Measurements from ENCODE around the gene PLXNA2.

DNA sequence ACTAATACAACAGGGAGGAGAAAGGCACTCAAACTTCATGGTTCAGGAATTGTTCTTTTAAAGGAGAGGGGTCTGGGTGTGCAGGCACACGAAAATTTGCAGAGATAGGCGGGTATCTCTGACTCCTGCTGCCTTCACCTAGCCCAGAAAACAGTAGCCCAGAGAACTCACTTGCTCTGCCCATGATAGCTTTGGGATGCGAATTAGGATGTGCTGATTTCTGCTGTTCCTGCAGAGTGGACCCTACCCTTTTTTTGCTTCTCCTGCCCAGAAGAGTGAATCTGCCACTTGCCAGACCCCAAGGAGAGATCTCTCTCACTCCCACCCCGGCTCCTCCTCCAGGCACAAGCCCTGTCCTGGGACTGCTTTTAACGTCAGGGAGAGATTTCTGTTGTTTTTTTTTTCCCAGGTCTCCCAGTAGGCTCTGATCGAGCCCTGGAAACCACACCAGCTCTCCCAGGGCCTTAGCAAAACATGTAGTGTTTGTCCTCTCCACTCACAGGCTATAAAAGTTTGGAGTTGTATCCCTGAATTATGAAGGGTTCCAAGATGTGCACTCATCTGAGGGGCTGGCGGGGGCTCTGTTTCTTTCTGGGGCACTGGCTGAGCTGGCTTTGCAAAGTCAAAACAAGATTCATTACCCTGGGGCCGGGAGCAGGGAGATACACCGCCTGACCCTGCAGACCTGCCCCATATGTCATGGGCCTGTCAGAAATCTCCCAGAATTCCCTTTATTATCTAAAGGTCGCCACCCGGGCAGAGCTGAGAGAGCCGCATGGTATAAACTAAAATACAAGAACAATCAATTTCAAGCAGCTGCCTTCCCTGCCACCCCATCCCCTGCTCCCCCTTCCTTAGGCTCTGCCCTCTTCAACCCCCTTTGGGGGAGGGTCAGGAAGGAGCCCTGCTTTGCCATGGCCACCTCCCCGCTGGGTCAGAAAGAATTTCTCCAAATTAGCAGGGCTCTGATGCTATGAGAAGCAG, 17.9 kb downstream of the PLXNA2 start:
- TF ChIP-seq, protein P1, sequence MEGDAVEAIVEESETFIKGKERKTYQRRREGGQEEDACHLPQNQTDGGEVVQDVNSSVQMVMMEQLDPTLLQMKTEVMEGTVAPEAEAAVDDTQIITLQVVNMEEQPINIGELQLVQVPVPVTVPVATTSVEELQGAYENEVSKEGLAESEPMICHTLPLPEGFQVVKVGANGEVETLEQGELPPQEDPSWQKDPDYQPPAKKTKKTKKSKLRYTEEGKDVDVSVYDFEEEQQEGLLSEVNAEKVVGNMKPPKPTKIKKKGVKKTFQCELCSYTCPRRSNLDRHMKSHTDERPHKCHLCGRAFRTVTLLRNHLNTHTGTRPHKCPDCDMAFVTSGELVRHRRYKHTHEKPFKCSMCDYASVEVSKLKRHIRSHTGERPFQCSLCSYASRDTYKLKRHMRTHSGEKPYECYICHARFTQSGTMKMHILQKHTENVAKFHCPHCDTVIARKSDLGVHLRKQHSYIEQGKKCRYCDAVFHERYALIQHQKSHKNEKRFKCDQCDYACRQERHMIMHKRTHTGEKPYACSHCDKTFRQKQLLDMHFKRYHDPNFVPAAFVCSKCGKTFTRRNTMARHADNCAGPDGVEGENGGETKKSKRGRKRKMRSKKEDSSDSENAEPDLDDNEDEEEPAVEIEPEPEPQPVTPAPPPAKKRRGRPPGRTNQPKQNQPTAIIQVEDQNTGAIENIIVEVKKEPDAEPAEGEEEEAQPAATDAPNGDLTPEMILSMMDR (IDR thresholded peaks at IDR 0.05) = no peak
- no peak for TF ChIP-seq EZH2 (IDR thresholded peaks at IDR 0.05; ENCODE audit: borderline replicate concordance, insufficient read depth, low read depth, low read length, poor library complexity, severe bottlenecking)
